Breast epithelium (tissue), 3 donors: ENCODE data around the gene RABGAP1L.

Source experiments
- POLR2A ChIP-seq: fragments of 450-650 bp; IDR thresholded peaks from one replicate; pipeline ENCODE4 v1.6.1; 2016; ENCODE audit warnings: antibody characterized with exemption, mild to moderate bottlenecking, moderate library complexity
- POLR2AphosphoS5 ChIP-seq, 3 donors: sonication (generic); formaldehyde crosslinking; IDR thresholded peaks; one replicate each; pipeline ENCODE4 v1.6.1; 2017; ENCODE audit warnings: antibody characterized with exemption in 3 of 3

GRCh38 chr1:174748586-174748985 lies 589.3 kb downstream of the RABGAP1L start:
- TF ChIP-seq POLR2A (no peak), POLR2AphosphoS5 (IDR thresholded peaks at IDR 0.05) (no peak)
